ENCODE measurements around the gene AASDH.

The AASDH gene

GRCh38 chr4:56303921-56304320 is 83.4 kb downstream of the AASDH start:
- H3K4me2 ChIP-seq (ENCODE audit: low read depth, low read length, poor library complexity, severe bottlenecking): no peak overlapping the region
- H4K20me1 ChIP-seq (ENCODE audit: low read depth, low read length): no peaks in the 10 kb centered on the region
- no peaks in the 10 kb centered on the region for H3K27me3 ChIP-seq (ENCODE audit: low read length)
- H3K36me3 ChIP-seq (ENCODE audit: low read length): no peaks in the 10 kb centered on the region
- TF ChIP-seq EZH2phosphoT487 (conservative IDR thresholded peaks at IDR 0.05; ENCODE audit: low read length) (no peak), CTCF (IDR thresholded peaks at IDR 0.05; ENCODE audit: insufficient read depth, low read length, poor library complexity, severe bottlenecking) (no peak)
- no peaks in the 10 kb centered on the region for H3K79me2 ChIP-seq (ENCODE audit: insufficient read depth, low read length)
- no peak overlapping the region for H3K9ac ChIP-seq (ENCODE audit: low read length)
- no peaks in the 10 kb centered on the region for H3F3A ChIP-seq (ENCODE audit: insufficient read depth)
- no peak overlapping the region for H3K27ac ChIP-seq (ENCODE audit: low read depth, low read length)
- H3K9me2 ChIP-seq (replicated peaks; ENCODE audit: insufficient read depth, low read length): no peaks in the 10 kb centered on the region
- no peaks in the 10 kb centered on the region for H3K9me3 ChIP-seq (ENCODE audit: insufficient read depth, low read length)
- no peak overlapping the region for H2AFZ ChIP-seq (ENCODE audit: low read depth, low read length, severe bottlenecking)
- H3K4me3 ChIP-seq (ENCODE audit: insufficient read depth, low read length, poor library complexity, severe bottlenecking): no peak overlapping the region

GRCh38 chr4:56302760-56303159 is 84.5 kb downstream of the AASDH start:
- Histone ChIP-seq H3K9ac (ENCODE audit: low read length) (no peak overlapping the region), H3K9me3 (ENCODE audit: insufficient read depth, low read length) (no peaks in the 10 kb centered on the region), H4K20me1 (ENCODE audit: low read depth, low read length) (no peaks in the 10 kb centered on the region), H3K79me2 (ENCODE audit: insufficient read depth, low read length) (no peaks in the 10 kb centered on the region), H3K4me3 (ENCODE audit: insufficient read depth, low read length, poor library complexity, severe bottlenecking) (no peak overlapping the region), H3K27ac (ENCODE audit: low read depth, low read length) (no peak overlapping the region), H3K9me2 (replicated peaks; ENCODE audit: insufficient read depth, low read length) (no peaks in the 10 kb centered on the region), H3F3A (ENCODE audit: insufficient read depth) (no peaks in the 10 kb centered on the region), H3K4me2 (ENCODE audit: low read depth, low read length, poor library complexity, severe bottlenecking) (no peak overlapping the region), H3K36me3 (ENCODE audit: low read length) (no peaks in the 10 kb centered on the region), H2AFZ (ENCODE audit: low read depth, low read length, severe bottlenecking) (no peak overlapping the region), H3K27me3 (ENCODE audit: low read length) (no peaks in the 10 kb centered on the region)
- TF ChIP-seq EZH2phosphoT487 (conservative IDR thresholded peaks at IDR 0.05; ENCODE audit: low read length) (no peak), CTCF (IDR thresholded peaks at IDR 0.05; ENCODE audit: insufficient read depth, low read length, poor library complexity, severe bottlenecking) (no peak)

- no peaks in the 10 kb centered on the region for H4K20me1 ChIP-seq (ENCODE audit: low read depth, low read length)
- no peaks in the 10 kb centered on the region for H3F3A ChIP-seq (ENCODE audit: insufficient read depth)
- H3K79me2 ChIP-seq (ENCODE audit: insufficient read depth, low read length): no peaks in the 10 kb centered on the region
- no peak overlapping the region for H3K4me3 ChIP-seq (ENCODE audit: insufficient read depth, low read length, poor library complexity, severe bottlenecking)
- no peaks in the 10 kb centered on the region for H3K9me3 ChIP-seq (ENCODE audit: insufficient read depth, low read length)
- no peaks in the 10 kb centered on the region for H3K36me3 ChIP-seq (ENCODE audit: low read length)
- TF ChIP-seq CTCF (IDR thresholded peaks at IDR 0.05; ENCODE audit: insufficient read depth, low read length, poor library complexity, severe bottlenecking): no peak
- TF ChIP-seq EZH2phosphoT487 (conservative IDR thresholded peaks at IDR 0.05; ENCODE audit: low read length): no peak
- H3K27me3 ChIP-seq (ENCODE audit: low read length): no peaks in the 10 kb centered on the region
- no peak overlapping the region for H3K27ac ChIP-seq (ENCODE audit: low read depth, low read length)
- no peak overlapping the region for H2AFZ ChIP-seq (ENCODE audit: low read depth, low read length, severe bottlenecking)
- H3K9ac ChIP-seq (ENCODE audit: low read length): no peak overlapping the region
- H3K9me2 ChIP-seq (replicated peaks; ENCODE audit: insufficient read depth, low read length): no peaks in the 10 kb centered on the region
- H3K4me2 ChIP-seq (ENCODE audit: low read depth, low read length, poor library complexity, severe bottlenecking): no peak overlapping the region
Observed at GRCh38 chr4:56301997-56302496, 85.2 kb downstream of the AASDH start.
